Osteocyte (in vitro differentiated cells): Measurements from ENCODE around the gene ABLIM1. TPM values are rescaled to one million over a fixed set of nuclear protein-coding genes. Genes with fewer than 3 reads are reported as not detected.

ENCODE experiments used
- DNase-seq: peaks from one replicate; pipeline ENCODE4 v3.0.0; 2021; ENCODE audit warnings: mixed read lengths; ENCODE audit not compliant: unreplicated experiment; ENCODE audit errors: extremely low spot score
- H3K27ac Mint-ChIP-seq: one replicate; pipeline ENCODE4 v1.8.0; 2021; ENCODE audit warnings: mild to moderate bottlenecking, mixed read lengths; ENCODE audit not compliant: unreplicated experiment
- H3K27me3 Mint-ChIP-seq: one replicate; pipeline ENCODE4 v1.8.0; 2021; ENCODE audit warnings: mixed read lengths; ENCODE audit not compliant: unreplicated experiment
- H3K36me3 Mint-ChIP-seq: one replicate; pipeline ENCODE4 v1.8.0; 2021; ENCODE audit warnings: mixed read lengths; ENCODE audit not compliant: unreplicated experiment
- H3K4me1 Mint-ChIP-seq: one replicate; pipeline ENCODE4 v1.8.0; 2021; ENCODE audit warnings: mixed read lengths; ENCODE audit not compliant: unreplicated experiment
- H3K4me3 Mint-ChIP-seq: one replicate; pipeline ENCODE4 v1.8.0; 2021; ENCODE audit warnings: mild to moderate bottlenecking, moderate library complexity, mixed read lengths; ENCODE audit not compliant: unreplicated experiment
- H3K9me3 Mint-ChIP-seq: one replicate; pipeline ENCODE4 v1.8.0; 2021; ENCODE audit warnings: mixed read lengths; ENCODE audit not compliant: unreplicated experiment
- total RNA-seq: library from RNA; stranded (reverse); gene quantifications from 2 replicates; pipeline ENCODE4 v1.2.1, GENCODE V29; 2021
- TF ChIP-seq, protein P1 (sequence below): fragments of 200-600 bp; sonication (generic); IDR thresholded peaks from 2 replicates; pipeline ENCODE4 v1.5.0; 2021; ENCODE audit warnings: antibody characterized with exemption, mild to moderate bottlenecking, moderate library complexity

ABLIM1 gene
- total RNA-seq, 1 donor from 2014 or later, result 39.0 TPM

DNA sequence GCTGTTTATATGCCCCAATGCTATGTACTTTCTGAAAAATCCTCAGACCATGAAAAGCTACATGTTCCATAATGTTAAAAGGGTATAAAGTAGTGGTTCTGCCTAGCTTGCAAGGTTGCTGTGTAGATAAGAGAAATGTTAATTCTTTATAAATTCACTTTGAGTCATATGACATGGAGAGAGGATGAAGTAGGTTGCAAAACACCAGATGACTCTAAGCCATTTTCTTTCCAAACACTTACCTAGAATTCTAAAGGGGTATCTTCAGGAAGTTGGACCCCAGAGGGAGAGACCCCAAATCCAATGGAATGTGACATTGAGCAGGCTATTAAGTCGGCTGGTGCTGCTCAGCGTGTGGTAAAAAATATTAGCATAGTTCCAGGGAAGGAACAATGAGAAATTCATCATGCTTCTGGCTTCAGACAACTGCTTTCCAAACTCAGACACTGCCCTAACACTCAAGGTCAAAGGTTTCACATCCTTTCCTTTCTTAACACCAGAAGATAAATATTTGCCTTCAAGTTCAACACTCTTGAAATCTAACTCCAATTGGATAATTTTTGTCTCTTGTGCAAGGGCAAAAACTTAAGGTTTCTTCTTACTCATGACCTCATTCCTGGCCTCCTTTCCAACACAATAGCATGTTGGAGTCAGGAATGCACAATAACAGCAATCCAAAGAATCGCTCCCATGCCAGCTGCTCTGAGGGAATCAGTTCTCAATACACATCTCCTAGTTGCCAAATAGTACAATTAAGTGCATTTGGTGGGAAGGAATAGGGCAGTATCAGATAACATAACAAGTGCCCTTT is 153.1 kb downstream of the ABLIM1 start:
- Mint-ChIP-seq H3K9me3 (no peaks in the 10 kb centered on the region), H3K4me3 (no peak overlapping the region), H3K27me3 (no peaks in the 10 kb centered on the region), H3K36me3 (peaks cover 4% of the 10 kb centered on the region), H3K4me1 (peaks cover 62% of the 10 kb centered on the region), H3K27ac (peak overlapping the region; percentile 61)
- DNase-seq, result no peak
- TF ChIP-seq, protein P1, sequence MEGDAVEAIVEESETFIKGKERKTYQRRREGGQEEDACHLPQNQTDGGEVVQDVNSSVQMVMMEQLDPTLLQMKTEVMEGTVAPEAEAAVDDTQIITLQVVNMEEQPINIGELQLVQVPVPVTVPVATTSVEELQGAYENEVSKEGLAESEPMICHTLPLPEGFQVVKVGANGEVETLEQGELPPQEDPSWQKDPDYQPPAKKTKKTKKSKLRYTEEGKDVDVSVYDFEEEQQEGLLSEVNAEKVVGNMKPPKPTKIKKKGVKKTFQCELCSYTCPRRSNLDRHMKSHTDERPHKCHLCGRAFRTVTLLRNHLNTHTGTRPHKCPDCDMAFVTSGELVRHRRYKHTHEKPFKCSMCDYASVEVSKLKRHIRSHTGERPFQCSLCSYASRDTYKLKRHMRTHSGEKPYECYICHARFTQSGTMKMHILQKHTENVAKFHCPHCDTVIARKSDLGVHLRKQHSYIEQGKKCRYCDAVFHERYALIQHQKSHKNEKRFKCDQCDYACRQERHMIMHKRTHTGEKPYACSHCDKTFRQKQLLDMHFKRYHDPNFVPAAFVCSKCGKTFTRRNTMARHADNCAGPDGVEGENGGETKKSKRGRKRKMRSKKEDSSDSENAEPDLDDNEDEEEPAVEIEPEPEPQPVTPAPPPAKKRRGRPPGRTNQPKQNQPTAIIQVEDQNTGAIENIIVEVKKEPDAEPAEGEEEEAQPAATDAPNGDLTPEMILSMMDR, result no peak

DNA sequence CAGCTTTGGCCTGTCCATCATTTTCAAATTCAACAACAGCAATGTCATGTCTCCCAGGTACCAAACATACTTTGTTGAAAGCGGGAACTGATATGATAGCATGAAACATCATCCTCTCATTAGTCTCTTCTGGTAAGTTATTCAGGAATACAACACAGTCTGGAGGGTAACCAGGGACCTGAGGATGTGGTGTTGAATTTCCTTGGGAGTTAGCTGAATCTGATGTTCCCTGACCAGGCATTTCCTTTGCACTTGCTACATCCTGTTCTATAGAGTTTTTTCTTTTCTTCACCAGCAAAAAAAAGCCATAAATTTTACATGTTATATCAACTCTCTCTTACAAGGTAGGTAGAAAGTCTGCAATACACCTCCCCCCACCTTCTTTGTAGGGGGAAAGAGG is 156.0 kb downstream of the ABLIM1 start:
- TF ChIP-seq, protein P1, result no peak
- H3K36me3 Mint-ChIP-seq, result no peaks in the 10 kb centered on the region
- no peak overlapping the region for H3K4me3 Mint-ChIP-seq
- DNase-seq, result no peak
- no peaks in the 10 kb centered on the region for H3K27me3 Mint-ChIP-seq
- peaks cover 50% of the 10 kb centered on the region for H3K4me1 Mint-ChIP-seq
- no peaks in the 10 kb centered on the region for H3K9me3 Mint-ChIP-seq
- H3K27ac Mint-ChIP-seq, result no peak overlapping the region

DNA sequence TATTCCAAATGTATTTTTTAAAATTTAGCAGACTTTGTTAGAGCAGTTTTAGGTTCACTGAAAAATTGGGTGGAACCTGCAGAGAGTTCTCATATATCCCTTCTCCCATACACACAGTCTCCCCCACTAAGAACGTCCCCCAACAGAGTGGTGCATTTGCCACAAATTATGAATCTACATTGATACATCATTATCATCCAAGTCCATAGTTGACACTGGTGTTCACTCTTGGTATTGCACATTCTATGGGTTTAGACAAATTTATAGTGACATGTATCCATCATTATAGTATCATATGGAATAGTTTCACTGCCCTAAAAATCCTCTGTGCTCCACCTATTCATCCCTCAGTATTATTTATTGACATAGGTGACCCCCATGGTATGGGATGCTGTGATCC is 156.4 kb downstream of the ABLIM1 start:
- no peaks in the 10 kb centered on the region for H3K27me3 Mint-ChIP-seq
- peaks cover 46% of the 10 kb centered on the region for H3K4me1 Mint-ChIP-seq
- DNase-seq, result no peak
- no peak overlapping the region for H3K27ac Mint-ChIP-seq
- H3K4me3 Mint-ChIP-seq, result no peak overlapping the region
- no peaks in the 10 kb centered on the region for H3K9me3 Mint-ChIP-seq
- TF ChIP-seq, protein P1, result no peak
- no peaks in the 10 kb centered on the region for H3K36me3 Mint-ChIP-seq

DNA sequence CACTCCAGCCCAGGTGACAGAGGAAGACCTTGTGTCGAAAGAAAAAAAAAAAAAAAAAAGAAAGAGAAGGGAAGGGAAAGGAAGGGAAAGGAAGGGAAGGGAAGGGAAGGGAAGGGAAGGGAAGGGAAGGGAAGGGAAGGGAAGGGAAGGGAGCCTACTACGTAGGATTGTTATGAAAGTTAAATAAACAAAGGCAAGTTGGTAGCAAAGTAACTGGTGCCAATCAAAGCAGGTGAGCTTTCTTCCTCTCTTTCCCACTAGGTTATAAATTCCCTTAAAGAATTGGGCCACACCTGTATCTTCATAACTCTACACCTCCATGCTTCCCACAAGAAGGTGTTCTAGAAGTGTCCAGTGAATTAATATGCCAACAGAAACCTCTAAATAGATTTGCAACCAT is 157.4 kb downstream of the ABLIM1 start:
- no peaks in the 10 kb centered on the region for H3K9me3 Mint-ChIP-seq

DNA sequence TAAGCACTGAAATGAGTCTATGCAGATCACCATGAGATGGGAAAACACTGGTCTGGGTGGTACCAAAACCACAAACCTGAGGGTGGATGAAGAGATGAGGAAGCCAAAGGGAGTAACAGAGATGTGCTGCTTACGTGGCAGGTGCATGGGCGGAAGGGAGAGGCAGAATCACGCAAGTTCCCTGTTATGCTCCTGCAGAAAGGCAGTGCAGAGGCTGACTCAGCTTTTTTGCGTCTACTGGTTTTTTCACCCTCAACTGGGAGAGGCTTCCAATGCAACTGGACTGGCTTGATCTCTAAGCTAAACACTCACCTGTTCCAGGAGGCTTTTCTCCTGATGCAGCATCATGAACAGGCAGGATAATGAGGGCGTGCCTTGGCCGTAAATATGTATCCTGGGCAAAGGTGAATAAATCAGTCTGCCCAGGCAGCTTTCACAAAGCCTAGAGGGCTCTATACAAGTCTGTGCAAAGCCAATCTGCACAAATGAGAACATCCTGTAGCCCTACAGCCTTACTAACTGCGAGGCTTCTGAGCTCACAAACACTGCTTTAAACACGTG is 158.4 kb downstream of the ABLIM1 start:
- no peak for DNase-seq
- no peaks in the 10 kb centered on the region for H3K27me3 Mint-ChIP-seq
- peaks cover 4% of the 10 kb centered on the region for H3K36me3 Mint-ChIP-seq
- H3K4me1 Mint-ChIP-seq, result peaks cover 27% of the 10 kb centered on the region
- H3K4me3 Mint-ChIP-seq, result no peak overlapping the region
- H3K27ac Mint-ChIP-seq, result no peak overlapping the region
- TF ChIP-seq, protein P1, result no peak
- no peaks in the 10 kb centered on the region for H3K9me3 Mint-ChIP-seq

More for the DNA sequence above, 157.4 kb downstream of the ABLIM1 start:
- H3K36me3 Mint-ChIP-seq, result no peaks in the 10 kb centered on the region
- no peak overlapping the region for H3K27ac Mint-ChIP-seq
- H3K27me3 Mint-ChIP-seq, result no peaks in the 10 kb centered on the region
- H3K4me3 Mint-ChIP-seq, result no peak overlapping the region
- peaks cover 36% of the 10 kb centered on the region for H3K4me1 Mint-ChIP-seq
- TF ChIP-seq, protein P1, result no peak
- no peak for DNase-seq
